Fibroblast of pulmonary artery (primary cell): Measurements from ENCODE around the gene HPSE.

Experiments used
- DNase-seq: peaks from one replicate; pipeline ENCODE4 v3.0.0-alpha.2; 2010; ENCODE audit warnings: low read depth
- H3K4me3 ChIP-seq: replicated peaks from 2 replicates; pipeline ENCODE4 v1.5.1; 2011; ENCODE audit warnings: low read depth, mild to moderate bottlenecking, control low read depth, low read length, moderate library complexity
- TF ChIP-seq, protein P1 (sequence below): IDR thresholded peaks from 2 replicates; pipeline ENCODE4 v1.5.1; 2011; ENCODE audit warnings: mild to moderate bottlenecking, control low read depth, low read length, inconsistent platforms; ENCODE audit errors: missing control alignments

HPSE gene

DNA sequence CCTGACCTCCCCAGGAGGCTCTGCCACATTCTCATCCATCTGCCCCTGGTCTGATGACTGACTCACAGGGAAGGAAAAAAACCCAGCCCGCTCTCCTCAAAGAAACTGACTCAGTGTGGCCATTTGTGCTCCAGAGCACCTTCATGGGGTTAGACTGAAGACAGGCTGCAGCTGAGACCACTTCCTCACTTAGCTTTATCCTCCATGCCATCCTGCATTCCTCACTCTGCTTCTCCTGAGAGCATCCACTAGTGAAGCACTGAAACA is 35.9 kb upstream of the HPSE start:
- DNase-seq, result no peak
- TF ChIP-seq, protein P1, sequence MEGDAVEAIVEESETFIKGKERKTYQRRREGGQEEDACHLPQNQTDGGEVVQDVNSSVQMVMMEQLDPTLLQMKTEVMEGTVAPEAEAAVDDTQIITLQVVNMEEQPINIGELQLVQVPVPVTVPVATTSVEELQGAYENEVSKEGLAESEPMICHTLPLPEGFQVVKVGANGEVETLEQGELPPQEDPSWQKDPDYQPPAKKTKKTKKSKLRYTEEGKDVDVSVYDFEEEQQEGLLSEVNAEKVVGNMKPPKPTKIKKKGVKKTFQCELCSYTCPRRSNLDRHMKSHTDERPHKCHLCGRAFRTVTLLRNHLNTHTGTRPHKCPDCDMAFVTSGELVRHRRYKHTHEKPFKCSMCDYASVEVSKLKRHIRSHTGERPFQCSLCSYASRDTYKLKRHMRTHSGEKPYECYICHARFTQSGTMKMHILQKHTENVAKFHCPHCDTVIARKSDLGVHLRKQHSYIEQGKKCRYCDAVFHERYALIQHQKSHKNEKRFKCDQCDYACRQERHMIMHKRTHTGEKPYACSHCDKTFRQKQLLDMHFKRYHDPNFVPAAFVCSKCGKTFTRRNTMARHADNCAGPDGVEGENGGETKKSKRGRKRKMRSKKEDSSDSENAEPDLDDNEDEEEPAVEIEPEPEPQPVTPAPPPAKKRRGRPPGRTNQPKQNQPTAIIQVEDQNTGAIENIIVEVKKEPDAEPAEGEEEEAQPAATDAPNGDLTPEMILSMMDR, result no peak

GRCh38 chr4:83369831-83370639 is 35.4 kb upstream of the HPSE start:
- TF ChIP-seq, protein P1, result peak; percentile 0
- no peak overlapping the region for H3K4me3 ChIP-seq
- DNase-seq, result peak; percentile 37

More for the DNA sequence above, 35.9 kb upstream of the HPSE start:
- H3K4me3 ChIP-seq, result no peak overlapping the region

DNA sequence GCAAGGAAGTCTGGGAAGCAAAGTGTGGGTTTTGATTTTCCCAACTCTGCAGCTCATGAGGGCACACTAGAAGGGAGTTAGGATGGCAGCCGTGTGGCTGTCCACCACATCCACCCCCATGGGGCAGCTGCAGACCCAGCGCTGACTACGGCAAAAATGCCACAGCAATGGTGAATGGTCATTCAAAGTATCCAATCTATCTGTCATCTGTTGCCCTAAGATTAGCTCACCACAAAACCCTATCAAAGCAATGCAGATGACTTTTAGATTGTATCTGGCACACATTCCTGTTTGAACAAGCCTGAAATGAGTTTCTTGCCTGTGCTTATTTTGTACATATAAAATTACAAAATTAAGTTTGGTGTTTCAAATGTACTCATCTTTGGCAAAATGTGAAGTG is 29.7 kb upstream of the HPSE start:
- no peak for DNase-seq
- TF ChIP-seq, protein P1, result no peak
- H3K4me3 ChIP-seq, result no peak overlapping the region

GRCh38 chr4:83362492-83363329 is 28.1 kb upstream of the HPSE start:
- DNase-seq, result peak; percentile 64
- H3K4me3 ChIP-seq, result no peak overlapping the region
- TF ChIP-seq, protein P1, result peak; percentile 67

GRCh38 chr4:83361416-83362103 is 26.9 kb upstream of the HPSE start:
- TF ChIP-seq, protein P1, result no peak
- no peak for DNase-seq
- H3K4me3 ChIP-seq, result no peak overlapping the region

DNA sequence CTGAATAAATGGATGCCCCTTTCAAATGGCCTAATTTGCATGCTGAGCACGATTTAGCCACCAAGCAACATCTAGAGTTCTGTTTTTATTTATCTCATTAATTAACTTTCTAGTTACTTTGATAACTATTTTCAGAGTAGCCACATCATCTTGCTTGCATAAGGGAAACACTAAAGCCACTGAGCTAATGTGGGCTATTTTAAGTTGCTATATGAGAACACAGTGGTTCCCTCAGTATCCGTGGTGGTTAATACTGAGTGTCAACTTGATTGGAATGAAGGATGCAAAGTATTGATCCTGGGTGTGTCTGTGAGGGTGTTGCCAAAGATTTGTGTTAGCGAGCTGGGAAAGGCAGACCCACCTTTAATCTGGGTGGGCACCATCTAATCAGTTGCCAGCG is 25.4 kb upstream of the HPSE start:
- TF ChIP-seq, protein P1, result no peak
- DNase-seq, result no peak
- no peak overlapping the region for H3K4me3 ChIP-seq
